B cell (primary cell): Measurements from ENCODE around the gene NHSL1.

Experiments used
- CTCF ChIP-seq: fragments of 200-600 bp; IDR thresholded peaks from one replicate; pipeline ENCODE4 v1.8.0; 2022; ENCODE audit warnings: antibody characterized with exemption, mild to moderate bottlenecking
- EZH2 ChIP-seq: IDR thresholded peaks from 2 replicates; pipeline ENCODE4 v1.6.1; 2012; ENCODE audit warnings: borderline replicate concordance, low read depth, mild to moderate bottlenecking, moderate library complexity, low read length; ENCODE audit not compliant: insufficient read depth, poor library complexity, severe bottlenecking

- TF ChIP-seq CTCF = no peak
- no peak for TF ChIP-seq EZH2
Observed at GRCh38 chr6:138543657-138544056, 44.4 kb upstream of the NHSL1 start.
